GM06990 (cell line): ENCODE data around the gene SLC25A42.

Experiments
- DNase-seq: peaks from one replicate; pipeline ENCODE4 v3.0.0-alpha.2; 2011; ENCODE audit not compliant: insufficient read length; ENCODE audit errors: extremely low read depth
- H3K27me3 ChIP-seq: replicated peaks from 2 replicates; pipeline ENCODE4 v1.6.0; 2011; ENCODE audit warnings: low read length; ENCODE audit not compliant: control insufficient read depth, insufficient read depth
- H3K36me3 ChIP-seq: 2 replicates; pipeline ENCODE4 v1.5.1; 2011; ENCODE audit warnings: low read length; ENCODE audit not compliant: control insufficient read depth, insufficient read depth
- H3K4me3 ChIP-seq: replicated peaks from 2 replicates; pipeline ENCODE4 v1.5.1; 2011; ENCODE audit warnings: low read depth, mild to moderate bottlenecking, control low read depth, low read length
- TF ChIP-seq, protein P1 (sequence below): IDR thresholded peaks from 2 replicates; pipeline ENCODE4 v1.5.1; 2011; ENCODE audit warnings: low read length, control low read depth, mild to moderate bottlenecking, inconsistent platforms; ENCODE audit not compliant: insufficient read depth, poor library complexity, severe bottlenecking

SLC25A42 gene

GRCh38 chr19:19111967-19112580 lies 48.3 kb downstream of the SLC25A42 start:
- H3K36me3 ChIP-seq = peaks cover 5% of the 10 kb centered on the region
- no peak overlapping the region for H3K4me3 ChIP-seq
- no peak for DNase-seq
- no peaks in the 10 kb centered on the region for H3K27me3 ChIP-seq
- TF ChIP-seq, protein P1, sequence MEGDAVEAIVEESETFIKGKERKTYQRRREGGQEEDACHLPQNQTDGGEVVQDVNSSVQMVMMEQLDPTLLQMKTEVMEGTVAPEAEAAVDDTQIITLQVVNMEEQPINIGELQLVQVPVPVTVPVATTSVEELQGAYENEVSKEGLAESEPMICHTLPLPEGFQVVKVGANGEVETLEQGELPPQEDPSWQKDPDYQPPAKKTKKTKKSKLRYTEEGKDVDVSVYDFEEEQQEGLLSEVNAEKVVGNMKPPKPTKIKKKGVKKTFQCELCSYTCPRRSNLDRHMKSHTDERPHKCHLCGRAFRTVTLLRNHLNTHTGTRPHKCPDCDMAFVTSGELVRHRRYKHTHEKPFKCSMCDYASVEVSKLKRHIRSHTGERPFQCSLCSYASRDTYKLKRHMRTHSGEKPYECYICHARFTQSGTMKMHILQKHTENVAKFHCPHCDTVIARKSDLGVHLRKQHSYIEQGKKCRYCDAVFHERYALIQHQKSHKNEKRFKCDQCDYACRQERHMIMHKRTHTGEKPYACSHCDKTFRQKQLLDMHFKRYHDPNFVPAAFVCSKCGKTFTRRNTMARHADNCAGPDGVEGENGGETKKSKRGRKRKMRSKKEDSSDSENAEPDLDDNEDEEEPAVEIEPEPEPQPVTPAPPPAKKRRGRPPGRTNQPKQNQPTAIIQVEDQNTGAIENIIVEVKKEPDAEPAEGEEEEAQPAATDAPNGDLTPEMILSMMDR = no peak

DNA sequence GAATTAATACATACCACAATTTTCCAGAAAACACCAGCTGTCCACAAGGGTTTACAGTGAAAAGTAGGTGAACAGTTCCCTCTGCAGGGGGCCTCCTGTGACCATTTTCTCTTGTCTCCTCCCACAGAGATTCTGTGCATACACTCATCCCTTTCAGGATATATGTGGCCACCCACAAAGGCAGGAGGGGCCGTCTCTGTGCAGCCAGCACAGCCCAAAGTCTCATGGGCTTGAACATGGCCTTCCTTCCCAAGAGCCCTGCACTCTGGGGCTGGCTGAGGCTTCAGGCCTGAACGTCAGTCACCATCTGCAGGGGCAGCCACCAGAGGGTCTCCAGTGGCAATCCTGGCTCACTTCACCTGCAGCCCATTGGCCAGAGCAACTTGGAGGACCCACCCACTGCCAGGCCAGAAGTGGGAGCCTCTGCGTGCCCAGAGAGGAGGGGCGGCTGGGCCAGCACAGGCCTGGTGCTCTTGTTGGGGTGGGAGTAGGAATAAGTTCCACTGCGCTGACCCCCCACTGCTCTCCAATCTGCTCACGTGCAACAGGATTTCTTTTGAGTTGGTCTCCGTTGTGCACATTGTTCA lies 49.3 kb downstream of the SLC25A42 start:
- no peak for DNase-seq

GRCh38 chr19:19115954-19116353 lies 52.2 kb downstream of the SLC25A42 start:
- Histone ChIP-seq H3K4me3 (no peak overlapping the region), H3K36me3 (peaks cover 3% of the 10 kb centered on the region), H3K27me3 (no peaks in the 10 kb centered on the region)
- TF ChIP-seq, protein P1 = peak; percentile 76
- no peak for DNase-seq

More for the DNA sequence above, 49.3 kb downstream of the SLC25A42 start:
- no peaks in the 10 kb centered on the region for H3K36me3 ChIP-seq
- no peak overlapping the region for H3K4me3 ChIP-seq
- H3K27me3 ChIP-seq = no peaks in the 10 kb centered on the region
- TF ChIP-seq, protein P1 = no peak

- TF ChIP-seq, protein P1 = no peak
- no peak for DNase-seq
- Histone ChIP-seq H3K4me3 (no peak overlapping the region), H3K27me3 (no peaks in the 10 kb centered on the region), H3K36me3 (peaks cover 5% of the 10 kb centered on the region)
Observed at GRCh38 chr19:19119325-19120237, 55.8 kb downstream of the SLC25A42 start.

DNA sequence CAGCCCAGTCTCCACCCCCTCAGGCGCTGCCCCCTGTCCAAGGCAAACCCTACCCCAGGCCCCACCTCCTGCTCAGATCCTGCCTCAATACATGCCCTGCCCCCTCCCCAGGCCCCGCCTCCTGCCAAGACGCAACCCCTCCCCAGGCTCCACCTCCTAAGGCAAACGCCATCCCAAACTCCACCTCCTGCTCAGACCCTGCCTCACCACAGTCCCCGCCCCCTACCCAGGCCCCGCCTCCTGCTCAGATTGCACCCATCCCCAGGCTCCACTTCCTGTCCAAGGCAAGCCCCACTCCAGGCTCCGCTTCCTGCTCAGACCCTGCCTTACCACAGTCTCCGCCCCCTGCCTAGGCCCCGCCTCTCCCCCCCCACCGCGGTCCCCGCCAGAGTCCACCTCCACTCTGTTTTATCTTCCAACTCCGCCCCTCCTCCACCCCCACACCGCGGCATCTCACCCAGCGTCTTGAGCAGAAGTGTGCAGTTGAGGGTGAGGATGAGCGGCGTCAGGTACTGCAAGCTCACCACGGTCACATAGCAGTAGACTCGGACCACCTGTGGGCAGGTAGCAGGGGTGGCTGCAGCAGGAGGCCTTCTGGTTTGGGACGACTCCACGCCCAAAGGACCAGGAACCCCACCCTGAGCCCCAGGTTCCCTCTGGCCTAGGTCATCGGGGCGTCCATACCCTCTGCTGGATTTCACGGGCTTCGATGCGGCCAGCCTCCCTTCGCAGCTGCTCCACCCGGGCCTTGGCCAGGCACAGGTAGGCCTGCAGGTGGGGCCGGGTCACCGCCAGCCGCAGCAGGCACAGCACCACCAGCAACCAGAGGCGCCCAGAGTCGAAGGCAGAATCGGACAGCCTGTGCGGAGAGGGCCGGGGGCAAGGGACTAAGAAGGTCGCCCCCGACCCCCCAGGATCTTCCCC lies 56.8 kb downstream of the SLC25A42 start:
- H3K4me3 ChIP-seq = no peak overlapping the region
- TF ChIP-seq, protein P1 = no peak
- H3K36me3 ChIP-seq = peaks cover 5% of the 10 kb centered on the region
- peak; percentile 52 for DNase-seq
- no peaks in the 10 kb centered on the region for H3K27me3 ChIP-seq
